ENCODE data around the gene STARD6. TPM values are rescaled to one million over a fixed set of nuclear protein-coding genes. Genes with fewer than 3 reads are reported as not detected.
A peak's percentile ranks its signal among the peaks of the same experiment; 100 is the strongest.
"Not testable (repeated sequence)": the region's sequence is repeated elsewhere in the genome, so short reads cannot be mapped to it uniquely, and the experiment has no call there.

Gene STARD6
- not detected for total RNA-seq

- DNase-seq (ENCODE audit: low spot score in 2 of 2), result peak; percentile 88 to 92
- Mint-ChIP-seq H3K36me3 (peaks cover 20 to 26% of the 10 kb centered on the region in 2 donors), H3K27ac (peak within 1 kb of the TSS; percentile 98 to 99), H3K9me3 (no peaks in the 10 kb centered on the region)
- ATAC-seq, result peak; percentile 95 to 97
Observed at GRCh38 chr18:54357660-54358494, at the start of gene STARD6, which contains the start of gene C18orf54. Gene STARD6, minus strand, starts transcription at chr18:54357858. Its CDS starts 3,285 bp downstream, at chr18:54354573. Gene C18orf54, plus strand, starts transcription at chr18:54357906. Its CDS starts 2,667 bp downstream, at chr18:54360573.

GRCh38 chr18:54405290-54405689 lies 47.6 kb upstream of the STARD6 start:
- H3K27ac Mint-ChIP-seq, result no peak overlapping the region
- DNase-seq (ENCODE audit: low spot score in 2 of 2) (no peak), ATAC-seq (no peak)
- no peaks in the 10 kb centered on the region for H3K36me3 Mint-ChIP-seq
- H3K9me3 Mint-ChIP-seq, result no peaks in the 10 kb centered on the region

- Mint-ChIP-seq H3K27ac (no peak overlapping the region), H3K9me3 (no peaks in the 10 kb centered on the region), H3K36me3 (no peaks in the 10 kb centered on the region)
- no peak for ATAC-seq
- DNase-seq (ENCODE audit: low spot score in 2 of 2), result no peak
Observed at GRCh38 chr18:54396760-54397159, 39.1 kb upstream of the STARD6 start.

GRCh38 chr18:54393648-54394294 lies 36.1 kb upstream of the STARD6 start:
- no peak for ATAC-seq
- no peak for DNase-seq (ENCODE audit: low spot score in 2 of 2)
- no peaks in the 10 kb centered on the region for H3K36me3 Mint-ChIP-seq
- no peak overlapping the region for H3K27ac Mint-ChIP-seq
- H3K9me3 Mint-ChIP-seq, result no peaks in the 10 kb centered on the region

- ATAC-seq, result peak; percentile 45 to 53
- no peak overlapping the region for H3K27ac Mint-ChIP-seq
- no peaks in the 10 kb centered on the region for H3K9me3 Mint-ChIP-seq
- DNase-seq (ENCODE audit: low spot score in 2 of 2), result peak in 1 of 2 donors; percentile 6
- no peaks in the 10 kb centered on the region for H3K36me3 Mint-ChIP-seq
Observed at GRCh38 chr18:54392543-54393023, 34.9 kb upstream of the STARD6 start.

- Mint-ChIP-seq H3K27ac (peak overlapping the region in 1 of 2 donors; percentile 46), H3K9me3 (no peaks in the 10 kb centered on the region), H3K36me3 (no peaks in the 10 kb centered on the region)
- ATAC-seq (no peak), DNase-seq (ENCODE audit: low spot score in 2 of 2) (no peak)
Observed at GRCh38 chr18:54390838-54391237, 33.2 kb upstream of the STARD6 start.

GRCh38 chr18:54389143-54389505 lies 31.5 kb upstream of the STARD6 start:
- ATAC-seq (no peak), DNase-seq (ENCODE audit: low spot score in 2 of 2) (no peak)
- Mint-ChIP-seq H3K9me3 (no peaks in the 10 kb centered on the region), H3K27ac (no peak overlapping the region), H3K36me3 (no peaks in the 10 kb centered on the region)

- DNase-seq (ENCODE audit: low spot score in 2 of 2) (peak in 1 of 2 donors; percentile 57), ATAC-seq (peak; percentile 84 to 92)
- Mint-ChIP-seq H3K27ac (no peak overlapping the region), H3K36me3 (no peaks in the 10 kb centered on the region), H3K9me3 (no peaks in the 10 kb centered on the region)
Observed at GRCh38 chr18:54388203-54389142, 30.8 kb upstream of the STARD6 start.

GRCh38 chr18:54387631-54388030 lies 30.0 kb upstream of the STARD6 start:
- Mint-ChIP-seq H3K9me3 (no peaks in the 10 kb centered on the region), H3K27ac (no peak overlapping the region), H3K36me3 (no peaks in the 10 kb centered on the region)
- DNase-seq (ENCODE audit: low spot score in 2 of 2), result no peak
- ATAC-seq, result no peak

GRCh38 chr18:54386800-54387495 lies 29.3 kb upstream of the STARD6 start:
- H3K27ac Mint-ChIP-seq; H3K36me3 Mint-ChIP-seq; DNase-seq (ENCODE audit: low spot score in 2 of 2); ATAC-seq; H3K9me3 Mint-ChIP-seq: not testable (repeated sequence)

GRCh38 chr18:54386043-54386442 lies 28.4 kb upstream of the STARD6 start:
- Mint-ChIP-seq H3K9me3 (no peaks in the 10 kb centered on the region), H3K27ac (peak overlapping the region in 1 of 2 donors; percentile 37), H3K36me3 (no peaks in the 10 kb centered on the region)
- DNase-seq (ENCODE audit: low spot score in 2 of 2), result no peak
- ATAC-seq, result no peak

GRCh38 chr18:54382733-54383252 lies 25.1 kb upstream of the STARD6 start:
- Mint-ChIP-seq H3K9me3 (no peaks in the 10 kb centered on the region), H3K36me3 (no peaks in the 10 kb centered on the region), H3K27ac (no peak overlapping the region)
- ATAC-seq (no peak), DNase-seq (ENCODE audit: low spot score in 2 of 2) (no peak)

- H3K9me3 Mint-ChIP-seq, result no peaks in the 10 kb centered on the region
- DNase-seq (ENCODE audit: low spot score in 2 of 2) (no peak), ATAC-seq (no peak)
- no peak overlapping the region for H3K27ac Mint-ChIP-seq
- H3K36me3 Mint-ChIP-seq, result no peaks in the 10 kb centered on the region
Observed at GRCh38 chr18:54382076-54382475, 24.4 kb upstream of the STARD6 start.

GRCh38 chr18:54381640-54382039 lies 24.0 kb upstream of the STARD6 start:
- Mint-ChIP-seq H3K9me3 (no peaks in the 10 kb centered on the region), H3K36me3 (no peaks in the 10 kb centered on the region), H3K27ac (no peak overlapping the region)
- DNase-seq (ENCODE audit: low spot score in 2 of 2) (no peak), ATAC-seq (no peak)

- no peak for ATAC-seq
- DNase-seq (ENCODE audit: low spot score in 2 of 2), result no peak
- H3K36me3 Mint-ChIP-seq, result peaks cover 0 to 6% of the 10 kb centered on the region in 2 donors
- H3K9me3 Mint-ChIP-seq, result no peaks in the 10 kb centered on the region
- no peak overlapping the region for H3K27ac Mint-ChIP-seq
Observed at GRCh38 chr18:54378057-54378456, 20.4 kb upstream of the STARD6 start.

GRCh38 chr18:54360406-54360805 lies 2.7 kb upstream of the STARD6 start:
- H3K36me3 Mint-ChIP-seq, result peaks cover 20 to 26% of the 10 kb centered on the region in 2 donors
- ATAC-seq (no peak), DNase-seq (ENCODE audit: low spot score in 2 of 2) (no peak)
- H3K9me3 Mint-ChIP-seq, result no peaks in the 10 kb centered on the region
- no peak overlapping the region for H3K27ac Mint-ChIP-seq

All from activated naive CD4-positive, alpha-beta T cell treated with anti-CD3 and anti-CD28 coated beads, Interleukin-2, amount 50 U/mL, for 72 hours (primary cell).